RWPE1 (cell line): ENCODE results near the gene SDC3.

Experiments used
- CTCF ChIA-PET: fragments of 350-600 bp; sonication (Branson Sonifier 250); formaldehyde crosslinking; extraction: SDS; loops from one replicate; lab custom pipeline; 2021; lab: Yijun Ruan, JAX
- POLR2A ChIA-PET: fragments of 400-600 bp; formaldehyde crosslinking; extraction: SDS; loops from one replicate; lab custom pipeline; 2020; ENCODE audit warnings: antibody characterized with exemption; ENCODE audit not compliant: low non-redundant PET; lab: Yijun Ruan, JAX
- DNase-seq: peaks from one replicate; pipeline ENCODE4 v3.0.0; 2012; ENCODE audit warnings: low spot score
- H3K27ac ChIP-seq: fragments of 450-650 bp; 2 replicates; pipeline ENCODE4 v1.5.1; 2017
- CTCF ChIP-seq: fragments of 450-650 bp; conservative IDR thresholded peaks from 2 replicates; pipeline ENCODE4 v1.5.1; 2017; ENCODE audit warnings: low read depth, mild to moderate bottlenecking

The SDC3 gene

GRCh38 chr1:30875197-30875596 lies 33.4 kb downstream of the SDC3 start:
- no peak overlapping the region for H3K27ac ChIP-seq
- TF ChIP-seq CTCF = no peak
- DNase-seq = no peak
- CTCF ChIA-PET = interaction anchor here (0.7 kb wide), 1 partner anchor 74 kb away, joined by 6 read pairs; no protein-coding TSS in a partner anchor
- POLR2A ChIA-PET = no interaction called here

- DNase-seq = no peak
- no peak for TF ChIP-seq CTCF
- ChIA-PET POLR2A (no interaction called here), CTCF (no interaction called here)
- H3K27ac ChIP-seq = no peak overlapping the region
These were observed 34.4 kb downstream of the SDC3 start for GRCh38 chr1:30874176-30874575.

- peak overlapping the region; percentile 5; the same call in 1 of the 2 replicates for H3K27ac ChIP-seq
- TF ChIP-seq CTCF = no peak
- ChIA-PET POLR2A (no interaction called here), CTCF (no interaction called here)
- no peak for DNase-seq
These were observed 35.7 kb downstream of the SDC3 start for GRCh38 chr1:30872948-30873263.

- ChIA-PET POLR2A (no interaction called here), CTCF (no interaction called here)
These were observed 36.3 kb downstream of the SDC3 start for GRCh38 chr1:30872033-30872947.

GRCh38 chr1:30871276-30871871 lies 37.2 kb downstream of the SDC3 start:
- POLR2A ChIA-PET = no interaction called here
- CTCF ChIA-PET = no interaction called here
- DNase-seq = no peak
- H3K27ac ChIP-seq = no peak overlapping the region
- TF ChIP-seq CTCF = no peak

More at GRCh38 chr1:30872033-30872947, 36.3 kb downstream of the SDC3 start:
- TF ChIP-seq CTCF = no peak
- peak overlapping the region; percentile 5; the same call in 1 of the 2 replicates for H3K27ac ChIP-seq
- DNase-seq = no peak

- DNase-seq = no peak
- ChIA-PET CTCF (no interaction called here), POLR2A (no interaction called here)
- TF ChIP-seq CTCF = no peak
- no peak overlapping the region for H3K27ac ChIP-seq
These were observed 37.9 kb downstream of the SDC3 start for GRCh38 chr1:30870656-30871055.
